NCI-H69 (cell line): Measurements from ENCODE around the gene MINDY2.
"Not testable (repeated sequence)": the region's sequence is repeated elsewhere in the genome, so short reads cannot be mapped to it uniquely, and the experiment has no call there.

Experiments
- DNase-seq: peaks from one replicate; lab custom pipeline; 2025; lab: John Stamatoyannopoulos, UW

MINDY2 gene

DNA sequence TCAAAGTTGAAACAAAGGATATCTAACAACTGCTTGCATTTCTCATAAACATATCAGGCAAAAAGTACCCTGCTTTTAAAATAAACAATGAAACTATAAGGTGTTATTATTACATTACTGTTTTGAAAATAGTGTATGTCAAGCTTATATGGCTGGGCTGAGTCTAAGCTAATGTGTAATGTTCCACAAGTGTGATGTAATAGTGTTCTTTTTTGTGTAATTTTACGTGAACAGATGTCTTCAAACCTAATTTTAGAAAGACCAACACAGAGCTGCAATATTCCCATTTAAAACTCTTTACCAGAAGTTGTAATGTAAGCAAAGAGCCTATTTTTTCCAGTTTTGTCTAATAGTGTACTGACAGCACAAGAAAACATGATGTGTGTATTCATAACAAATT, 34.0 kb downstream of the MINDY2 start:
- no peak for DNase-seq

DNA sequence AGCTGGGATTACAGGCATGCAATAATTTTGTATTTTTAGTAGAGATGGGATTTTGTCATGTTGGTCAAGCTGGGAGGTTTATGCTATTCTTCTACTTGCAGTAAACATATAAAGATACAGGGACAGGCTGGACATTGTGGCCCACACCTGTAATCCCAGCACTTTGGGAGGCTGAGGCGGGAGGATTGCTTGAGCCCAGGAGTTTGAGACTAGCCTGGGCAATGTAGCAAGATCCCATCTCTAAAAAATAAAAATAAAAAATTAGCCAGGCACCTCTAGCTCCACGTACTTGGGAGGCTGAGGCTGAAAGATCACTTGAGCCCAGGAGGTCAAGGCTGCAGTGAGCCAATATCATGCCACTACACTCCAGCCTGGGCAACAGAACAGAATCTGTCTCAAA, 52.2 kb downstream of the MINDY2 start:
- DNase-seq, result not testable (repeated sequence)

DNA sequence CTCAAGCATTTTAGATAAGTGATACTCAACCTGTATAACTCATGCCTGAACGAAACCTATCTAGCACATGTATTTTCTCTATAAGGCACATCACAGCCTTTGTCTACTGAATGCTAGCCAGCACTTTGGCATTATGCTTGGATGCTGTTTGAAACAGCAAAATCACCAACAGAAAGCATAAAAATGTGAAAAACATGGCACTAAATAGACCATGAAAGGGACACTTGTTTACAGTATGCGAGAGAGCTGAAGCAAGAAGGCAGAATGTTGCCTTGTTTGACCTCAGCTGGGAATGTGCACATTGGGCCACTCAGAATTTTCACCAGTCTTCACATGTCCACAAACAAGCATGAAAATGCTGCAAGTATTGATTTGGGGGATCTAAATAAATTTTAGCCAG, 59.5 kb downstream of the MINDY2 start:
- no peak for DNase-seq

DNA sequence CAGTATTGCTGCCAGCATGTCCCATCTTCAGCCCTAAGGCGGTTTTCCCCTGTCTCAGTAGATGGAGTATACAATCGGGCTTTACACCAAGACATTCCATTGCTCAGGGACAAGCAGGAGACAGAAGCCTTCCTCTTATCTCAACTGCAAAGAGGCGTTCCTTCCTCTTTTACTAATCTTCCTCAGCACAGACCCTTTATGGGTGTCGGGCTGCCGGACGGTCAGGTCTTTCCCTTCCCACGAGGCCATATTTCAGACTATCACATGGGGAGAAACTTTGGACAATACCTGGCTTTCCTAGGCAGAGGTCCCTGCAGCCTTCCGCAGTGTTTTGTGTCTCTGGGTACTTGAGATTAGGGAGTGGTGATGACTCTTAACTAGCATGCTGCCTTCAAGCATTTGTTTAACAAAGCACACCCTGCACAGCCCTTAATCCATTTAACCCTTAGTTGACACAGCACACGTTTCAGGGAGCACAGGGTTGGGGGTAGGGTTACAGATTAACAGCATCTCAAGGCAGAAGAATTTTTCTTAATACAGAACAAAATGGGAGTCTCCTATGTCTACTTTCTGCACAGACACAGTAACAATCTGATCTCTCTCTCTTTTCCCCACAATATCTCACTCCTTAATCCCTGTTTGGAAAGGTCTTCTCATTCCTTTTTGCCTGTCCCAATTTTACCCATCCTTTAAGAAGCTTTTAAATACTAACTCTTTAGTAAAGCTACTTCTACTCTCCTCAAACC, 62.8 kb downstream of the MINDY2 start:
- not testable (repeated sequence) for DNase-seq

DNA sequence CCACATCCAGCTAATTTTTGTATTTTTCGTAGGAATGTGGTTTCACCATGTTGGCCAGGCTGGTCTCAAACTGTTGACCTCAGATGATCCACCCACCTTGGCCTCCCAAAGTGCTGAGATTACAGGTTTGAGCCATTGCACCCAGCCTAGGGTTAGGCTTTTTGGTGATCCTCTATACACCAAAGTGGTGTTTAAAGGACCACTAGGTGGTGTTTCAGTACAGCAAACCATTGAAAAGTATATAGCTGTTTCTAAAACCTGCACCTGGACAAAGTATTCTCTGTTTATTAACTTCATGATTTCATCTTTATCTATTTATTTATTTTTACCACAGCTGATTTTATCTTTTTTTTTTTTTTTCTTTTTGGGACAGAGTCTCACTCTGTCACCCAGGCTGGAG, 68.4 kb downstream of the MINDY2 start:
- peak; percentile 22 for DNase-seq

- no peak for DNase-seq
Observed at GRCh38 chr15:58840048-58840447, 68.9 kb downstream of the MINDY2 start.

DNA sequence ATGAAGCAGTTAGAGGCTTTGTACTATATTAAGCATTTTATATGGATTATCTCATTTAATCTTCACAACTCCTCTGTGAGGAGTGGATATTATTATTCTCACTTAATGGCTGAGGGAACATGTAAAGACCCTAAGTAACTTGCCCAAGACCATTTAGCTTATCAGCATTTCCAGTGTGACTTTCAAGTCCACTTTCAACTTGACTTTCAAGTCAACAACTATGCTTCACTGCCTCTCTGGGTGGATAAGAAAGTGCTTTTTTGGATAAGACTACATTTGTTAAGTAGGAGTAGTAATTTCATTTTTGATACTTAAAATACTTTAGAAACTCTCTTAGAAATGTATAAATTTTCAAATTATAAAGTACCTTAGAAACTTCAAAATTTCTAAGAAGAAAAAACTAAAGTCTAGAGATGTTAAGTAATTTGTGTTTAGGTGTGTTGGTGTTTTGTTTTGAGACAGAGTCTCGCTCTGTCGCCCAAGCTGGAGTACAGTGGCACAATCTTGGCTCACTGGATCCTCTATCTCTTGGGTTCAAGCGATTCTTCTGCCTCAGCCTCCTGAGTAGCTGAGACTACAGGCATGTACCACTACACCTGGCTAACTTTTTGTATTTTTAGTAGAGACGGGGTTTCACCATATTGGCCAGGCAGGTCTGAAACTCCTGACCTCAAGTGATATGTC, 71.8 kb downstream of the MINDY2 start:
- DNase-seq, result no peak

GRCh38 chr15:58851205-58851604, 80.1 kb downstream of the MINDY2 start:
- DNase-seq, result not testable (repeated sequence)

DNA sequence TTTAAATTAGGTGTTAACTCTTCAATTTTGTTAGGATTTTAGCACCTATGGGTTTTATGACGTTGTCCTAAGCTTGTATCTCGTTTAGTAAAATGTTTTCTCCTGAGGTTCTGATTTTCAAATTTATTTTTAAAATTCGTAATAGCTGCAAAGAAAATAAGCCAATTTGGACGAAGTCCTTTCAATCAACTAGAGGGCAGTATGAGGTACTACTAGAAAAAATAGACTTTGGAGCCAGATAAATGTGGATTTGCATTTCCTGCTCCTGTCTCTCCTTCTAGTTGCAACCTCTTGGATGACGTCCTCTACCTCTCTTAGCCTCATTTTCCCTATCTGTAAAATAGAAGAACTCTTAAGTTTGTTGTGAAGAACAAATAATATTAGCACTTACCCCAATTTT, 81.2 kb downstream of the MINDY2 start:
- DNase-seq, result no peak

GRCh38 chr15:58854593-58854992, 83.5 kb downstream of the MINDY2 start:
- DNase-seq, result no peak

- DNase-seq, result no peak
Observed at GRCh38 chr15:58856086-58856485, 85.0 kb downstream of the MINDY2 start.

DNA sequence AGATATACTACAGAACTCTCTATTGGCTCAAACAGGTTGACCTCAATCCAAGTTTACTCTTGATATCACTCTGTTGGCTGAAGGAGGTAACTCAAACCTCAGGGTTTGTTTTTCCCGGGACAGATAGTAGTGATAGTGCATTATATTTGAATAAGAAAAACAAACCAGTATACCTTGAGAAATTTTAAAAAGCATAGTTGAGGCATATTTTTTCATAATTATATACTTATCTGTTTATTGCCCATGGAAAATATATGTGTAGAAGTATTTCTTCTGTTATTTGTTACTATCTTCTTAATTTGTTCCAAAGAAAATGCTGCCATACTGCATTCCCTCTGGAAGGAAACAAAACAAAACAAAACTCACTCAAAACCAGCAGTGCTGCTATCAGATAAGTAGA, 85.5 kb downstream of the MINDY2 start:
- not testable (repeated sequence) for DNase-seq

DNA sequence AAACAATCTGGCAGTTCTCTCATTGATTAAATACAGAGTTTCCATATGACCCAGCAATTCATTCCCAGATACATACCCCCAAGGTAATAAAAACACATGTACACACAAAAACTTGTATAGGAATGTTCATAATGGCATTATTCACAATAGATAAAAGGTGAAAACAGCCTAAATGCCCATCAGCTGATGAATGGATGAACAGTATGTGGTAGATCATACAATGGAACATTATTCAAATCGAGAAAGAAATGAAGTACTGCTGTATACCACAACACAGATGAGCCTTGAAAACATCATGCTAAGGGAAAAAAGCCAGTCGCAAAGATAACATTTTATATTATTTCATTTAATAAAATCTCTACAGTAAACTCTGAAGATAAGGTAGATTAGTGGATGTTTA, 91.2 kb downstream of the MINDY2 start:
- no peak for DNase-seq

GRCh38 chr15:58864602-58865424, 93.7 kb downstream of the MINDY2 start:
- DNase-seq, result no peak

DNA sequence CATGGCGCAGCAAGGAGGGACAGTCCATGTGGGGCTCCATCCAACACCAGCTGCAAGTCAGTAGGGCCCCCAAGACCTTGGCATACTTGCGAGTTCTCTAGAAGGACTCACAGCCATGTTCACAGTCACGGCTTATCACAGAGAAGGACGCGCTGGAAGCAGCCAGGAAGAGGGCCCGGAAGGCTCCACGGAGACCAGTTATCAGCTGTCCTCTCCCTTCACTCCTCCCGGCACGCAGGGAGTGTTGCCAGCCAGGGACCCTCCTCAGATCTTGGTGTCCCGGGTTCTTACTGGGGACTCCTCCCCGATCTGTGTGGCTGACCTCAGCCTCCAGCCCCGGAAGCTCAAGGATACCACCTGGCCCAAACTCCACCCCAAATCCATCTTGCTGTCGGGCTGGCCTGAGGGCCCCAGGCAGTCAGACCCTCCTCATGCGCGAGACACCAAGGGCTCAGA, 94.4 kb downstream of the MINDY2 start:
- peak; percentile 38 for DNase-seq

- no peak for DNase-seq
Observed at GRCh38 chr15:58867926-58868325, 96.8 kb downstream of the MINDY2 start.

- DNase-seq, result no peak
Observed at GRCh38 chr15:58870451-58870850, 99.3 kb downstream of the MINDY2 start.

- DNase-seq, result no peak
Observed at GRCh38 chr15:58873267-58873666, 102.2 kb downstream of the MINDY2 start.

DNA sequence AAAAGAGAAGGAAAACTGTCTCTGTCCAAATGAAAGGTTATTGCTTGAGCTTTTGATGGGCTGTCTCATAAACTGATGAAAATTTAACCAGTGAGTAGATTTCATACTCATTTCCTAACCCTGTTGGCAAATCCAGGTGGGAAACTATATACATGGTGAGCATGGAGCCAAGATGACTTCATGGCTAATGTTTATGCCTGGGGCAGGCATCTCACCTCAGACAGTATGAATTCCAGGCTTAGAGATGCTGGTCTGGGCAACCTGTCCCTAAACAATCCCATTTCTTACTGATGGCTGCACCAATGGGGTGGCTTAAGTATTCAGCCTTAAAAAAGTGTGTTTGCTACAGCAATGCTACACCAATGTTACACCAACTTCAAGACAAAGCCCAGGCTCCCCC, 104.2 kb downstream of the MINDY2 start:
- DNase-seq, result no peak

- no peak for DNase-seq
Observed at GRCh38 chr15:58876306-58877106, 105.4 kb downstream of the MINDY2 start.

DNA sequence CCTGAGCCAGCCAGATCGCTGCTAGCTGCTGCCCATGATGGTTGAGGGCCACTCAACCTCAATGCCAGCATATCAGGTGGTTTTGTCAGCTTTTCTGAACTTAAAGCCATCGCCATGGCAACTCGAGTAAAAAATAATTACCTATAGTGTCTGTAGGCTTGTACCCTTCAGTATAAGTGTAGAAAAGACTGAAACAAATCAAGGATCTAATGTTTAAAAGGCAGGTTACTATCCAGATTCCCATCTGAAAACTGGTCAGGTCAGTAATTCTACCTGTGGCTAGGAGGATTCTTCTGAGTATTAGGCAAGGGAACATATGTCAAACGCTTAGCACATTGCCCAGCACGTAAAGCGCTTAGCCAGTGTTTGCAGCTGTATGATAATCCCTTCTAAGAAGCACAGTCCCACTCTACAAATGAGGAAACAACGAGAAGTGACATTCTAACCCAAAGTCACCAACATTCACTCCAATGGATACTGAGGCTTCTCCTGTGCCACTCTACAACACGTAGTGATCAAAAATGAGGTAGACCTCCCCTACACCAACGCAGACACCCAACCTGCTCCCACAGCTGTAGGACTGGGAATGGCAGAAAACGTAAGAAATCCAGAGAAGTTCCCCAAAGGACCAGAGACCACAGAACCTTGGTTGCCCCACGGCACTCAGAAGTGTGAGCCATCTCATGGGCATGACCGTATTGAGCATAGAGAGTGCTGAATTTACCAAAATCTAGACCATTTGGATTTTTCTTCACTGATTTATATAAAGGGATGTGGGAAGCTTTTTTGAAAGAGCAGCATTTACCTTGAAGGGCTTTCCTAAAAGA, 107.1 kb downstream of the MINDY2 start:
- no peak for DNase-seq
